ENCODE data around the gene LAPTM5.
"Not testable (repeated sequence)": the region's sequence is repeated elsewhere in the genome, so short reads cannot be mapped to it uniquely, and the experiment has no call there.

The LAPTM5 gene

DNA sequence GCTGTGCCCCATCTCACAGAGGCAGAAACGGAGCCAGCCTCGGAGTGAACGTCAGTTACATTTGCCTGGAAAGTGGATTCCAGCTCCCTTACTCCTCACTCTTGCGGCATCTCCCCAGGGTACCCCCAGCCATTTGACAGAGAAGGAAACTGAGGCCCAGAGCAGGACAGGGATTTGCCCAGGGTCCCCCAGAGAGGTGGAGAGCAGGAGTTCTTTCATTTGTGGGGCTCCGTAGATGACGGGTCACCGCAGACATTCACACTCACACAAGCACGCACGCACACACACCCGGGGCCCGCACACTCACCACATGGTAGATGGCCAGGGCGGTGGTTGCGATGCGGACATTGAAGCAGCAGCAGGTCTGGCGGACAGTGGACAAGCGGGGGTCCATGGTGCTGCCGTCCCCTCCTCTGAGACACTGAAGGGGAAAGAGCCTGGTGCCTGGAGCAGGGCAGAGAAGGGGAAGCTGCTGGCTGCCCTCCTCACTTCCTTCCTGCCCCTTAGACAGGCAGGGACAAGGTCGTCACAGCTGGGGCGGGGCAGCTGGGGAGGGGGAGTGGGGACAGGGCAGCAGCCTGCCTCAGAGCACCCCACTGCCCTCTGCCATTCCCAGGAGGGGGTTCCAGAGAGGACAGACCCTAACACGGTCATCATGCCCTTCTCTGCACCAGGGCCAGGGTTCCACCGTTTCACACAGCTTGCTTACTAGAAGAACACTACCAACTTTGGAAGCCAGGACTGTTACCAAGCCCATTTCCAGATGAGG, at the start of gene LAPTM5:
TSS of gene LAPTM5 (minus strand) at position 423 of the 769 bp plus-strand sequence. CDS start at position 394, 29 bp downstream.
- DNase-seq = peak; percentile 85

- no peak for DNase-seq
Observed at GRCh38 chr1:30806381-30807317, 49.1 kb upstream of the LAPTM5 start.

DNA sequence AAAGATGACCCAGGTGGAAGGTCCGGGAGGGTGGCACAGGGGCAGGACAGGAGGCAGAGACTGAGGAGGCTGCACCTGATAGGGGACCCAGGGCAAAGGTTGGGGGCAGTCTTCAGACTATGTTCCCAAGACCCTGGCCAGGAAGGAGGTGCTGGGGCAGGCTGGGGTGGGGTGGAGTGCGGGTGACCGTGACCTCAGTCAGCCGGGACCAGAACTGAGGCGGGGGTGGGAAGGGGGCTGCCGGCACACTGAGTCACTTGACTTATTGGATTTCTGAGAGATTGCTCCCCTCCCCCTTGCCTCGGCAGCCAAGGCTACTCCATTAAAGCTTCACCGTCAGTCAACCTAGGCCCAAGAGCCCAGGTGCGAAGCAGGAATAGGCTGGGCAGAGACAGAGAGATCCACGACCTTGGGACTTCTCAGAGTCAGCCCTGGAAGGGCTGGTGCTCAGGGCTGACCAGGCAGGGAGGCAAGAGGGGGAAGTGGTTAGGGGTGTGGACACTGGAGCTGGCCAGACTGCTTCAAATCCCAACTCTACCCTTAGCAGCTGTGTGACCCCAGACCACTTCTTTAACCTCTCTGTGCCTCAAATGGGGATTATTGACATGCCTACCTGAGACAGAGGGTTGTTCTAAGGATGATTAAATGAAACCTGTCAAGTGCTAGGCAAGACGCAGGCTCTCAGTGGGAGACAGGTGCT, 47.9 kb upstream of the LAPTM5 start:
- DNase-seq = no peak

GRCh38 chr1:30804822-30805221, 47.2 kb upstream of the LAPTM5 start:
- no peak for DNase-seq

DNA sequence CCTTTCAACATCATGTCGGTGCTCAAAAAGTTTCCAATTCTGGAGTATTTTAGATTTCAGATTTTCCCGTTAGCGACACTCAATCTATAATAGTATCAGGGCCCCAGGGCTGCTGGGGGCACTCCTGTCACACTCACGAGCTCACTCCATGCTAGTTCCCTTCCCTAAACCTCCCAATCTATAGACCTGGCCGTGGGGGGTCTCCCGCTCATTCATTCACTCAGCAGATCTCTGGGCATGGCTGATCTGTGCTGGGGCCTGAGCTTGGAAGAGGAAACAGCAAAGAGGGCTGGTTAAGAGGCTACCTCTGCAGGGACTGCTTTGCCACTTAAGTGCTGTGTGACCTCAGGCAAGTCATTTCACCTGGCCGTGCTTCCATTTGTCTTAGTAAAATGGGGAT, 46.8 kb upstream of the LAPTM5 start:
- DNase-seq = no peak

GRCh38 chr1:30803562-30803961, 46.0 kb upstream of the LAPTM5 start:
- DNase-seq = no peak

DNA sequence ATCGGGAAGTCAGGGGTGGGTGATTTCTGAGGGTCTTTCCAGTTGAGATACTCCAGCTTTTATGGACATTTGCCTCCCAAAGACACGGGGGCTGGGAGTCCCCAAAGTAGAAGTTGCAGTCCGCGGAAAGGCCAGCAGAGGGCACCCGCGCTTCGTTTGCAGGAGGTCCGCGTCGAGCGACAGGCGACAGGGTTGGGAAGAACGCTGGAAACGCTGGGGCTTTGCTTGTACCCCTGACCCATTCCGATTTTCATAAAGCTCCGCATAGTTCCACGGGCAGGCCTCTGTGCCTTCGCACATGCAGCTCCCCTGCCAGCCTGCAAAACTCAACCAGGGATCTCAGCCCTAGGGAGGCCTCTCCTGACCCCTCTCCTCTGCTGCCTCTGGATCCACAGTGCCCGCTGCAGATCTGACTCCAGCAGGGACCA, 44.2 kb upstream of the LAPTM5 start:
- DNase-seq = peak; percentile 65

GRCh38 chr1:30799233-30799511, 41.6 kb upstream of the LAPTM5 start:
- no peak for DNase-seq

DNA sequence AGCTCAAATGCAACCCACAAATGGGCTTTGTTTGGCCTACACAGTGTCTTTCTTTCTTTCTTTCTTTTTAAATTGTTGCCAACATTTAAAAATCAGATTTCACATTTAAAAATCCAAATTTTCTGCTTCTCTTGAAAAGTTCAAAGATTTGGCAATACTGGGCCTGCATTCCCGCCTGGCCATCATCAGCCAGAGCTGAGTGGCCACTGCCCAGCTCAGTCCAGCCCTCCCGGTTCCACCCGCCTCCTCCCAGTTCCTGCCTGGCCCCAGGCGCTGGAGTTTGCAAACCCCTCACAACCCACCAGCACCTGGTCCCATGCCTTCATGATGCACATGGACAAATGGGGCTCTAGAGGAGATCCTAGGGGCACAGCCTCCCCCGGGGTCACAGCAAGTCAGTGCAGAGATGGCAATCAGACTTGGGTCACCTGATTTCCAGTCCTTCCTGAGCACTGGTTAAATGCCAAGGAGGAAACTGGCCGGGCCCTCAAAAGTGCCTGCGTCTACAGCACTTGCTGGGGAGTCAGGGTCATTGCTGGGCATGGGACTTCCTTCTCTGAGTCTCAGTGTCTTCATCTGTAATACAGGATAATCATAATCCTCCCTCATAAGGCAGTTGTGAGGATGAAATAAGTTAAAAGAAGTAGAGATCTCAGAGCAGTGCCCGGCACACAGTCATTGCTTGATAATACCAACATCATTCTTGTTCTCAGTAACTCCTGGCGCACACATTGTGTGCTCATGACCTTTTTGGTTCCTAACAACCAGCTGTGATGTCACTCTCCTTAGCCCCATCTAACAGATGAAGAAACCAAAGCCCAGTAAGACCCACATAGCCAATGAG, 41.0 kb upstream of the LAPTM5 start:
- no peak for DNase-seq

GRCh38 chr1:30795026-30795425, 37.5 kb upstream of the LAPTM5 start:
- DNase-seq = no peak

- DNase-seq = no peak
Observed at GRCh38 chr1:30794260-30794659, 36.7 kb upstream of the LAPTM5 start.

GRCh38 chr1:30793209-30793608, 35.6 kb upstream of the LAPTM5 start:
- DNase-seq = no peak

GRCh38 chr1:30791868-30792267, 34.3 kb upstream of the LAPTM5 start:
- DNase-seq = no peak

- peak; percentile 34 for DNase-seq
Observed at GRCh38 chr1:30790850-30791778, 33.5 kb upstream of the LAPTM5 start.

DNA sequence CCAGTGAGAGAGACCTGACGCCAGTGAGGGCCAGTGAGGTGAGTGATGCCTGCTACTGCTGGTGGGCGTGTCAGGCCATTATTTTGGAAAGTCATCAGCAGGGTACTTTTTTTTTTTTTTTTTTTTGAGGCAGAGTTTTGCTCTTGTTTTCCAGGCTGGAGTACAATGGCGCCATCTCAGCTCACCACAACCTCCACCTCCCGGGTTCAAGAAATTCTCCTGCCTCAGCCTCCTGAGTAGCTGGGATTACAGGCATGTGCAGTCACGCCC, 32.6 kb upstream of the LAPTM5 start:
- DNase-seq = not testable (repeated sequence)

DNA sequence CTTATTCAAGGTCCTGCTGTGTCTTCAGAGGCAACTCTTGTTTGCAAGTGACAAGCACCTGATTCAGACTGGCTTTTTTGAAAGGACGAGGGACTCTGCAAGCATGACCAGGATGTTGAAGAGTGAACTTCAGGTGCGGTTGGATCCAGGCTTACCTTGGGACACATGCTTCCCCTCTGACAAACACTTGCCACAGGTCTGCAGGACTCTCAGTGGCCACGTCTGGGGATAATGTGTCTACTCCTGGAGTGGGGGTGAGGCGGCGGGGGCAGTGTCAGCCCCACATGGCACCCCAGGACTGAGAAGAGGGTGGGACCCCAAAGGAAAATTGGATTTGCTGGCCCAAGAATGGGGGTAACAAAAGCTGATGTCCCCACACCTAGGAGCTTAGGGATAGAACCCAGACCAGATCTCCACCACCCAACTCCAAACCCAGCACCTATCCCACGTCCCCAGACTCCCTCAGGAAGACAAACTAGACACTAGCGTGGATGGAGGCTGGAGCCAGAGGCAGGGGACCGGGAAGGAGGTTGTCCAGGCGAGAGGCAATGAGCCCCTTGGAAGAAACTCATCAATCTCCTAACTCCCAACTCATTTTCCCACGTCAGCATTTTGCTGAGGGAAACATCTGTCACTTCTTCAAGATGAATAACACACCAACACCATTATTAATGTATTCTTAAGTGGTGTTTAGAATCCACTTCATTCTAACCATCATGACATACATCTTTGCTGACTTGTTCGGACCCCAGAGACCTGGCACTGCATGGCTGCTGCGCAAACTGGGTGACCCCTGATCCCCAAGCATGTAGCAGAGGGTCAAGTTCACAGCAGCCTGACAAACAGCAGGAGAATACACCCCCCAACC, 32.0 kb upstream of the LAPTM5 start:
- no peak for DNase-seq

DNA sequence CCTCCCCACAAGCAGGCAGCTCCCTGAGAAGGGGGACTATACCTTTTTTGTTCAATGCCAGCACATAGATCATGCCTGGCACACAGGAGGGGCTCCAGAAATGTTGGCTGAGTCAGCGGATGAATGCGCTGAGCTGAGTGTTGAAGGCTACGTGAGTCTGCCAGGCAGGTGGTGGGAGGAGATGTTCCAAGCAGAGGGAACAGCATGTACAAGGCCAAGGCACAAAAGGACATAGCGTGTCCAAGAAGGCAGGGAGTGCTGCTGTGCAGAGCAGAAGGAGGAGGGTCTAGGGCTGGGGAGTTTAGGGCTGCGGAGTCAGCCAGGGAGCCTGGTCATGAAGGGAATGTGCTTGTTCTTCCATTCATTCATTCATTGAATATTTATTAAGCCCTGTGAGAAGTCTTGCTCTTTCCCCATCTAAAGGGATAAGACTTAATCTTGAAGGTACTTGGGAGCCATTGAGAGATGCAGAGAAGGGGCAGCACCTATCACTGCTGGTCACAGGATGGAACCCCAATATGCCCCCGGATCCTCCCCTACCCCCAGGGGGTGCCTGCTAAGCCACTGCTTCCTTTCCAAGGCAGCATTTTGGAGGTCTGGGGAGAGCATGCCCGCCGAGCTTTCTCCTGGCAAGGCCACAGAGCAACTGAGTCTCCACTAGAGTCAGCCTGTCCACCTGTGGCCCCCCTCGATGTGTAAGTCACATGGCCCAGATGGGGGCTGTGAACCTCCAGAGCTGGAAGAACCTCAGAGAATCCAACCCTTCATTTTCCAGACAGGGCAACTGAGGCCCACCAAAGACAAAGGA, 31.2 kb upstream of the LAPTM5 start:
- DNase-seq = no peak

DNA sequence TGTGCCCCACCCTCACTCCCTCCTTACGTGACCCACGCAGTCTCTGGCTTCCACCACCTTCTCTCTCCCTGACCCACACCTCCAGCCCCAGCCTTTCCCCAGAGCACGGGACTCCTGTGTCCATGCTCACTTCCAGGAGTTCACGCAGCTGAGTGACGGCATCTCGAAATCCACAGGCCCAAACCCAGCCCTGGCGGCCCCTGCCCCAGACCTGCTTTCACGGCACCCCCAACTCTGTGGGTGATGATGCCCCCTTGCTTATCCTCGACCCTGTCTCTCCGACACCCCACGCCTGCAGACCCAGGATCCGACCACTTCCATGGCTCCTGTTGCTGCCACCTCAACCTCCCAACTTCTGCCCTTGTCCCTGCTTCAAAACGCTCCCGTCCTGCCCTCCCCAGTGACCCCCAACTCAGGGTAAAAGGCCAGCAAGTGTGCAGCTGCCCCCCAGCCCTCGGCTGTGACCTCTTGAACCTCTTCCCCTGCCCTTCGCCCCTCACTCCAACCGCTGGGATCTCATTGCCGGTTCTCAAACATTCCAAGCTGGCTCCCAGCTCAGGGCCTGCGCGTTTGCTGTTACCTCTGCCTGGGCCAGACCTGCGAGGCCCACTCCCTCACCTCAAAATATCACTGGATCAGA, 30.4 kb upstream of the LAPTM5 start:
- DNase-seq = no peak

GRCh38 chr1:30787266-30787665, 29.7 kb upstream of the LAPTM5 start:
- DNase-seq = no peak

All from CD4-positive, alpha-beta T cell treated with Interleukin-15 for 1 hour (primary cell).